HTR-8/SVneo (cell line): Measurements from ENCODE around the gene DNAI2.

Source experiments
- DNase-seq: peaks from one replicate; pipeline ENCODE4 v3.0.0; 2011; ENCODE audit warnings: low spot score, mixed read lengths; ENCODE audit not compliant: insufficient read length
- FAIRE-seq: peaks from 2 replicates; lab custom pipeline; 2011; peaks lifted over from hg19 to GRCh38; lab: Jason Lieb, UNC

The DNAI2 gene

DNA sequence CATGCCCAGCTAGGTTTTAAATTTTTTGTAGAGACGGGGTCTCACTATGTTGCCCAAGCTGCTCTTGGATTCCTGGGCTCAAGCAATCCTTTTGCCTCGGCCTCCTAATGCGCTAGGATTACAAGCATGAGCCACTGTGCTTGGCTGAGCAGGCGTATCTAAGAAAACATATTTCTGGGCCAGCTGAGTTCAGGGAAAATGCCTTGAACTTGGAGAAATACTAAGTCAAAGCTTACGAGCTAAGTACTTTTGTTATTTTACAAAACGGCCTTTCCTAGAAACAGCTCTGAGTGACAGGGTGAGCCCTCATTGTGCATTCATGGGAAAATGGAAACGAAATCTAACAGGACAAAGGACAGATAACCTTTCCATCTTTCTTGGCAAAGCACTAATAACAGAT is 24.7 kb downstream of the DNAI2 start:
- FAIRE-seq (no peak), DNase-seq (no peak)

DNA sequence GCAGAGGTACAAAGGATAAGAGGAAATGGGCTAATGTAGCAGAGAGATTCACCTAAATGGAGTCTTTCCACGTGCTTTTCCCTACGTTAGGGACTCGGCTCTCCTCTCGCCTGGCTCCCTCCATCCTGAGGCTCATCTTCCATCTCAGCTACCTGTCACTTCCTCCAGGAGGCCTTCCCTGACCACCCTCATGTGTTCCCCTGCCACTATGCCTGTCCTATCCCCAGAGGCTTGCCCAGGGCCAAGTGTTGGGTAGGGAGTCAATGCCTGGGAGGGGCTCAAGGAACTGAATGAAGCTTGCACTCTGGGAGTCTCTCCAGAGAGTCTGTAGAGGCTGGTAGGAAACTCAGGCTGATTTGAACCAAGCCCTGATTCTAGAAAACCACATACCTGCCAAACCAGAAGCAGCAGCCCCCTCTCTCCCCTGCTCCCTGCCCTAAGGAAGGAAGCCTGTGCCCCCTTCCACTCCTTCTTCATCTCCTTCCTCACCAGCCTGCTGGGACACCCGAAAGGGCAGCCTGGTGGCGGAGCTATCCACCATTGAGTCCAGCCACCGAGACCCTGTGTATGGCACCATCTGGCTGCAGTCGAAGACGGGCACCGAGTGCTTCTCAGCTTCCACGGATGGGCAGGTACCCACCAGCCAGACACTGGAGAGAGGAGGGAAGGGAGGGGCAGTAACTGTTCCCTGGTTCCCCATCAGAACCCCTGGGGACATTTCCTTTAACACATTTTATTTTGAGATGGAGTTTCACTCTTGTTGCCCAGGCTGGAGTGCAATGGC is 25.4 kb downstream of the DNAI2 start:
- DNase-seq = no peak

DNA sequence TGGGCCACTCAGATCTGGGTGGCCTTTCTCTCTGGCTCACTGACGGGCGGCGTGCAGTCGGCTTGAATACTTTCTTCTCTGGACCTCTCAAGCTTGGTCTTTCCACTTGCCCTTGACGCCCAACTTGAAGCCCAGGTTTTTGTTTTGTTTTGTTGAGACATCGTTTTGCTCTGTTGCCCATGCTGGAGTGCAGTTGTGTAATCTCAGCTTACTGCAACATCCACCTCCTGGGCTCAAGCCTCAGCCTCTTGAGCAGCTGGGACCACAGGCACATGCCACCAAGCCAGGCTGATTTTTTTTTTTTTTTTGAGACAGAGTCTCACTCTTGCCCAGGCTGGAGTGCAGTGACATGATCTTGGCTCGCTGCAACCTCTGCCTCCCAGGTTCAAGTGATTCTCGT is 29.3 kb downstream of the DNAI2 start:
- no peak for FAIRE-seq
- DNase-seq = no peak

More for the DNA sequence above, 25.4 kb downstream of the DNAI2 start:
- no peak for FAIRE-seq

DNA sequence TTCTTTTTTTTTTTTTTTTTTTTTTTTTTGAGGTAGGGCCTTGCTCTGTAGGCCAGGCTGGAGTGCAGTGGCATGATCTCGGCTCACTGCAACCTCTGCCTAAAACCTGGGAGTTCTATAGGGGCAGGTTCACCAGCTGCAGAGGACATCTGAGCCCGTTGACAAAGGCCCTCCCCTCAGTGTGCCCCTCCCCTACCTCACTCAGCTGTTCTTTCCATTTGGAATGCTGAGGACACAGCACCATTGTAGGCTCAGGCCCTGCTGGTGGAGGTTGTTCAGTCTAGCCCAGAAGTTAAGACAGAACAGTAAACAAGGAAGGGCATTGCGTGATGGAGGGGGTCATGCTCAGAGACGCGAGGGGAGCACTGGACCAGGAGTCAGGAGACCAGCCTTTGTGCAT is 30.1 kb downstream of the DNAI2 start:
- FAIRE-seq (no peak), DNase-seq (no peak)

DNA sequence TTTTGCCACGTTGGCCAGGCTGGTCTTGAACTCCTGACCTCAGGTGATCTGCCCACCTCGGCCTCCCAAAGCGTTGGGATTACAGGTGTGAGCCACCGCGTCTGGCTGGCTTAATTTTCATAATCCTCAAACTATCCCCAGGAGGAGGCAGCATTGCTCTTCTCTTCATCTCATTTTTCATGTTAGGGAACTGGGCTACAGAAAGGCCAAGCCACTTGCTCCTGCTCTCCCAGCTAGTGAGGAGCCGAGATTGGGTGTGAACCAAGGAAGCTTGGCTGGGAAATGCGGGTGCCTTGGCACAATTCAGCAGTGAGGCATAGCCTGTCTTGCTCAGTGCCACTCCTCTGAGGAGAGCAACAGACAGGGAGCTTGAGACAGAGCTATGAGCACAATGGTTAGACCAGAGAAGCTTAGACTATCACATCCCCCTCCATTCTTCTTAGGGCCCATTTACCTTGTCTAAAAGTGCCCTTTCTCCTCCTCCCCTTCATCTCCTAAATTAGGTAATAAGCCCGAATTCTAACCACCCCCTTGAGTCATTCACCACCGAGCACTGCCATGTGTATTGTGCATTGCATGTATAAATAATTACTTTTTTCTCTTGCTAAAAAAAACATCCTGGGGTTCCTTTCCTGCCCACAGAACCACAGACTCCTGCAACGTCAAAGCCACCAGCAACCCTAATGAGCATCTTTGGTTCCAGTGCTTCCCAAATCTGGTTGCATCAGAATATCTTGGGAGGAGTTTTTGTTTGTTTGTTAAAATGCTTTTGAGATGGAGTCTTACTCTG is 32.0 kb downstream of the DNAI2 start:
- FAIRE-seq = no peak

DNA sequence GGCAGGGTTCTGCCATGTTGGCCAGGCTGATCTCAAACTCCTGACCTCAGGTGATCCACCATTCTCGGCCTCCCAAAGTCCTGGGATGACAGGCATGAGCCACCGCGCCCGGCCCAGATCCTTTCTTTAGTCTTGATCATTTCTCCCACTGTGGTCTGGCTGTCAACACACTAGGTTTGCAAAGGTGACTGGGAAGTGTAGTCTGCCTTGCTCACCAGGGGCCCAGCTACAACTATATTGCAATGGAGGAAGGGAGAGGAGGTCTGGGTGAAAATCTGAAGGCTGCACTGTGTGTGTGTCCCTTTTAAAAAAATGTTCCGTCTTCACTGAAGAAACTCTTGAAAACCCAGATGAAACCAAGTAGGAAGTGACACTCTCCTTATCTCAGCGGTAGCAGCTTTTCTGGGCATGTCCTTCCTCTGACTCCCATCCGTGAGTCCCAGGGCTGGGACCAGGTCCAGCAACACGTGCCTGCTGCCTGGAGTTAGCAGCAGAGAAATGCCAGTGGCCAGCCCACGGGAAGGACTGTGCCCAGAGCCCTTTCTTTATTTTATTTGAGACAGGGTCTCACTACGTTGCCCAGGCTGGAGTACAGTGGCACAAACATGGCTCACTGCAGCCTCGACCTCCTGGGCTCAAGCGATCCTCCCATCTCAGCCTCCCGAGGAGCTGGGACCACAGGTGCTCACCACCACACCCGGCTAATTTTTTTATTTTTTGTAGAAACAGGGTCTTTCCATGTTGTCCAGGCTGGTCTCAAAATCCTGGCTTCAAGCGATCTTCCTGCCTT is 34.1 kb downstream of the DNAI2 start:
- FAIRE-seq (no peak), DNase-seq (no peak)

More for the DNA sequence above, 32.0 kb downstream of the DNAI2 start:
- no peak for DNase-seq

DNA sequence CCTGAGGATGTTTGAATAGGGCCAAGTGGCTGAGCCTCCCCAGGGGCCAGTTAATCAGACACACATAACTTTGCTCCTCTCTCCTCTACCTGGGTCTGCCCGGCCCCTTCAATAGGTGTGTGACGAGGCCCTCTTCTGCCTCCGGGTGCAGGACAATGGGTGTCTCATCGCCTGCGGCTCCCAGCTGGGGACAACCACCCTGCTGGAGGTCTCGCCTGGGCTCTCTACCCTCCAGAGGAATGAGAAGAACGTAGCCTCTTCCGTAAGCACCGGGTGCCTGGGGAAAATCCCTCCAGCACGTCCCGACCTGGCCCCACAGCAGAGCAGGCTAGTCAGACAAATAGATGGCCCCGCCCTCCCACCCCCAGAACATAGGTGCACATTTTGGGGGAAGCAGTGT is 35.9 kb downstream of the DNAI2 start:
- DNase-seq (no peak), FAIRE-seq (no peak)

DNA sequence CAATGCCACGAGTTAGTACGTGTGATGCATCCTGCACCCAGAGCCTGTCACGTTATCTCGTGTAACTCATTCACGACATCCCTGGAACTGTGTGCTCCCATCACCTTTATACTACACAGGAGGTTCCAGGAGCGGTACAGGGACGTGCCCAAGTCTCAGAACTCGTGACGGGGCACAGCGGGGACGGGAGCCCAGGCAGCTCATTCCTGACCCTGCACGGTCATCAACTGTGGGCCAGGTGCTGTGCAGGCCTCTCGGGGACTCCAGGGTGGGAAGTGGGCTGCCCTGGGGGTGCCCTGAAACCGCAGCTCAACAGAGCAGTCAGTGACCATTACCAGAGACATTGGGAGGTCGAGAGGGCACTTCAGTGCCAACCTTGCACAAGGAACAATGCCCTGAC is 40.8 kb downstream of the DNAI2 start:
- no peak for DNase-seq
- peak; percentile 60 for FAIRE-seq

DNA sequence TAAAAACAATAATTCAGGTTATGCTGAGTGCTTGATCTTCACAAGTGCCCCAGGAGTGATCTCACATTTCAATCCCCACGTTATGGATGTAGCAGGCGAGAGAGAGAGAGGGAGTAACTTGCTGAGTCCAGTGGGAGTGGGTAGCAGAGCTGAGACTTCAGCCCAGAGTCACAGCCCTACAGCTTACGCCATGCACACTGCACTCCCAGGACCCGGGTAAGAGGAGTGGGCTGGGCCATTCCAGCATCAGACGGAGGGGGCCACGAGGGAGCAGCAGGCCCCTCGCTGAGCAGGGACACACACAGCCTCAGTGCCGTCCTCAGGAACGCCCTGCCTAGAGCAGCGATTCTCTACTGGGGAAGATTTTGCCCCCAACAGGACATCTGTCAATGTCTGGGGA is 42.2 kb downstream of the DNAI2 start:
- FAIRE-seq = no peak
- DNase-seq = no peak

DNA sequence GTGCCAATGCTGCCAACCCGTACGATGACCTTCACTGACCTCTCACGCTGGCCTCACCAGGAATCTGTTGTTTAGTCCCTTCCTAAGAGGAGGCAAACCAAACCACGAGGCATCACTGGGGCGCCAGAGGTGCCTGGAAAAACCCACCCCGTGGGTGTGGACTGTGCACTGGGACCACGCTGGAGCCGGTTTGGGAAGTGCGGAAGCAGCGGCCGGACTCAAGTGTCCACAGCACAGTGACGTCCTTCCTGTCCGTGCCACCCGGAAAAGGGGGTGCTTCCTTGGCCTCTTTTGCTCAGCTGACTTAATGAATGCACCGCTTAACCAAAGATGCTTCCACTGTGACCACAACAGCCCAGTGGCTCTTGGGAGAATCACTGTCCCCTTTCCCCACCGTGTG is 43.0 kb downstream of the DNAI2 start:
- FAIRE-seq = no peak

DNA sequence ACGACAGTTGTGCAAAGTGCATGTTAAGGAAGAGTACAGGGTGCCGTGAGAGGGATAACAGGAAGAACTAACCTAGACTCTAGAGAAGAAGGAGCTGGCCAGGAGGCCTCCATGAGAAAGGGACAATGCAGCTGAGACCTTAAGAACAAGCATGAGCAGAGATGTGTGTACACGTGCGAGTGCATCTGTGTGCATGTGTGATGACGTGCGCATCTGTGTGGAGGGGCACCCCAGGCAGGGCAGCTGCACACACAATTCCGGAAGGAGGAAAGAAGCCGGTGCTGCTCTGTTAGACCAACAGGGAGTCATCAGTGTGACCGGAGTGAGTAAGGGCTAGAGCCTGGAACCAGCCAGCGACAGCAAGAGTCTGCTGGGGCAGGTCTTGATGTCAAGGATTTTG is 44.4 kb downstream of the DNAI2 start:
- DNase-seq = no peak

More for the DNA sequence above, 43.0 kb downstream of the DNAI2 start:
- no peak for DNase-seq

DNA sequence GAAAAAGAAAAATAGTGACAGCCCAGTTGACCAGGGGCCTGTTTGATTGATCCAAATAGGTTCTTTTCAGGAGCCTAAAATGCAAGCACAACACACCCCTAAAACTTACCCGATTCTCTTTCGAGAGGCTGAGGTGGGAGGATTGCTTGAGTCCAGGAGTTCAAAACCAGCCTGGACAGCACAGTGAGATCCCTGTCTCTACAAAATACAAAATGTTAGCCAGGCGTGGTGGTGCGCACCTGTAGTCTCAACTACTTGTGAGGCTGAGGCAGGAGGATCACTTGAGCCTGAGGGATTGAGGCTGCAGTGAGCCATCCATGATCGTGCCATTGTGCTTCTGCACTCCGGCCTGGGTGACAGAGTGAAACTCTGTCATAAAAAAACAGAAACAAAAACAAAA is 50.5 kb downstream of the DNAI2 start:
- DNase-seq (no peak), FAIRE-seq (no peak)

More for the DNA sequence above, 44.4 kb downstream of the DNAI2 start:
- no peak for FAIRE-seq

DNA sequence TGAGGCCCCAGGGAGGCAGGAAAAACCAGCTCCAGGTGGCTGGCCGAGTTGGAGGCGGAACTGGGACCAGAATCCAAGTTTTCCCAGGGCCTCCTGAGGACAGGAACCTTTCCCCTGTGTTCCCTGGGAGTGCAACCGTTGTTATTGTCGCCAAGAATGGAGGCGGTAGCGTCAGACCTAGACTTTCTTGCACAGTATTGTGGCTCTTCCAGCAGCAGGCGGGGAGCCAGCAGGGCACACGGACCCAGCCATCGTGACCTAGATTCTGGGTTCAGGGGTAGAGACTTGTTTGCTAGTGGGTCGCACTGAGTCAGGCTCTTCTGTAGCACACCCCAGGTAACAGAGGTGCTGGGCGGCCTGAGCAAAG is 51.3 kb downstream of the DNAI2 start:
- FAIRE-seq (no peak), DNase-seq (no peak)

DNA sequence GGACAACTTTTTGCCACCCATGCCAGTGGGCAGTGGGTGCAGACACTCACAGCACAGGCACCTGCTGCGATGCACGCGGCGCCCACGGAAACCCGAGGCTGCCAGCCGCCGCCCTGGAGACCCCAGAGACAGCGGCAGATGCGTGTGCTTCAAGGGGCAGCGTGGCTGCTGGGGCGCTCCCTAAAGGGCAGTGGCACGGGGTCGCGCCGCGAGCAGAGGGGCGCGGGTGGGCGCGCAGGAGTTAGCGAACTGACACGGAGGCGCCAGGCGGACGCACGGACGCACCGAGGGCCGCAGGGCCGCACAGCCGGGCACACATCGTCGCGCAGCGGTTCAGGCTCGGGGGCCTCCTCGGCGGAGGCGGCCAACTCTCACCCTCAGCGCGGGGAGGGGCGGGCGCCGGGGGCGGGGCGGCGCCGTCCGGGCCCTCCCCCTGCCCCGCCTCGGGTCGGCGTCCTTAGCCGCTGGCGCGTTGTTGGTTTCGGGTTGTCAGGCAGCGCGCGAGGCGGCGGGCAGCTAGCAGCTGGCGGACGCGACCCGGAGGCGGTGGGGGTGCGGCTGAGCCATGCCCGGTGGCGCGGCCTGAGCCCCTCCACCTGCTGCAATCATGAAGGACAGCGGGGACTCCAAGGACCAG is 51.8 kb downstream of the DNAI2 start, which contains the start of gene KIF19:
TSS of gene KIF19 (plus strand) at position 484 of the 637 bp plus-strand sequence. CDS start at position 608, 124 bp downstream.
- DNase-seq (no peak), FAIRE-seq (no peak)

DNA sequence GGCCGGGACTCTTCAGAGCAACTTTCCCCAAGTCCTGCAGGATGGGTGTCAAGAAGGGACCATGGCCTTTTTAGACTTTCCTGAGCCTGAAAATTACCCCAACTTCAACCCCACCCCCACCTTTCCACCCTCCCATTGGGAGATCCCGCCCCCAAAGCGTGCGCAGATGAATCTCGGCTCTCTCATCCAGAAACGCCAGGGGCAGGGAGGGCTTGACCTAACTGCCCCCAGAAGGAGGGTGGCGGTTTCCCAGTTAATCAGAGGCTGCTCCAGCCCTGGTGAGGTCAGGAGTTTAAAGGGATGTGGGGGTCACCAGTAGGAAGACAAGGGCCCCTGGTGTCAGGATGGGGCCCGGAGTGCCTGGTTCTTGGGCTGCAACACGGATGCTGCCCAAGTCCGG is 52.5 kb downstream of the DNAI2 start:
- no peak for FAIRE-seq
- DNase-seq = no peak

DNA sequence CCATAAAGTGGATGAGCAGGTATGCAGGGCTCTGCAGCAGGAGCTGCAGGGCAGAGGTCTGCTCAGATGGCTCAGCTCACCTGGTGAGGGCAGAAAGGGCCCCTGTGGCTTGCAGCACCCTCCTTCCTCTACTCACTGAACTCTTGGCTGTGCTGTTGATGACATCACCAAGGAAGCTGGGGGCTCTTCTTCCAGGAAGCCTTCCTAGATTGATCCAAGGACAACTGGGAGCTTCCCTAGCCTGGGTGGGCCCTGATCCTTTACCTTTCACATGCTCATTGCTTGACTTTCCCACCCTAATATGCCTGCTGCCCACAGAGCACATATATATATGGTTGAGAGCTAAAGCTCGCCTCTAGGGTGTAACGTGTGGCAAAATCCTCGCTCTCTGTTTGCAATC is 54.5 kb downstream of the DNAI2 start:
- no peak for FAIRE-seq
- DNase-seq = no peak

DNA sequence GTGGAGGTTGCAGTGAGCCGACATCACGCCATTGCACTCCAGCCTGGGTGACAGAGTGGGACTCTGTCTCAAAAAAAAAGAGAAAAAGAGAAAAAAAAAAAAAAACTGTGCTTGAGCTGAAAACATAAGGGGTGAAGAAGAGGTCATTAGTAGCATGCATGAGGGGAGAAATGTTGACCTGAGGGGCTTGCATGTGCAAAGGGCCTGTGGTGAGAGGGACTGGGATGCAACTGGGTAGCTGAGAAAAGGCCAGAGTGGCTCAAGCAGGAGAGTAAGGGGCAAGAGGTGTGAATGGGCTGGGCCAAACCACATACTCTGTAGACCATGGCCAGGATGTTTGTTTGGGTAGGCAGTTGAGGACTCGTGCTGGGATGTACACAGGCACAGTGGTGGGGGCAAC is 55.3 kb downstream of the DNAI2 start:
- no peak for DNase-seq

DNA sequence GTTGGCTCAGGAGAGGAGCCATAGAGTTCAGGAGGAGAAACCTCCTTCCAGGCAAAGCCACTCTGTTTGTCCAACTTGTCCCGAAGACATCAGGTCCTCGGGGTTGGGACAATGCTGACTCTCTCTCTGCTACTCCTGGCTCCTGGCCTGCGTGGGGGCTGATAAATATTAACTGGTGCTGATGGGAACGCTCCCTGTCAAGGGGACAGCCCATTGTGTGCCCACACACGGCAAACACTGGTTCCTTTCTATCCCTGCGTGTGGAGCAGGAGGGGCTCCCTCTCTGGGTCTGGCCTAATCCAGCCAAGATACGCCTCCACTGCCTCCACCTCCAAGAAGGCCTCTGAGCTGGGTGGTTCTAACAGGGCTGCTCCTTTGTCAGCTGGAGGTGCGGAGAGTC is 56.4 kb downstream of the DNAI2 start:
- DNase-seq = no peak
- no peak for FAIRE-seq

More for the DNA sequence above, 55.3 kb downstream of the DNAI2 start:
- no peak for FAIRE-seq

DNA sequence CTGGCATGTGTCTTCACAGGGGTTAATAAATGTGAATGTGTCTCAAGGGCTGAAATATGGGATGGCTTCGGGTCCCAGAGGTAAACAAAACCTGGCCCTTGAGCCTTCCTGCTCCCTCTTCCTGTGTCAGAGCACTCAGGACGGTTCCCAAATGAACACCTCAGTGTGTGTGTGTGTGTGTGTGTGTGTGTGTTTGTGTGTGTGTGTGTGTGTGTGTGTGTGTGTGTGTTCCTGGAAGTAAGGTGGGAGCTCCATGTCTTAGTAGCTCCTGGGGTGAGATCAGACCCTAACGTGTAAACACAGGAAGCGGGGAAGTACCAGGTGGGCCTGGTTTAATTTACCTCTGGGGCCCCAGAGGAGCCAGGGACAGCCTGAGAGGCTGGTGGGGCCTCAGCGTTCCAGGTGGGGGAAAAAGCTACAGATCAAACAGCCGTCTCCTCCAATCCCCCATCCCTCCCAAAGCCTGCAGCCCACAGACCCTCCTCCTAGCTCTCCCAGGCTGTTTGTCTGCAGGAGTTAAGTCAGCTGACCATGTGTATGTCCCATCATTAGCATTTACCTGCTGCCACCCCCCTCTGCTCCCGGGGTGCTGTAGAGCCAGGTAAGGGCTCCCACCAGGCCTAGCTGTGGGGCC is 58.1 kb downstream of the DNAI2 start:
- no peak for DNase-seq
- FAIRE-seq = no peak
